Measurements from ENCODE around the gene PACSIN3. TPM values are rescaled to one million over a fixed set of nuclear protein-coding genes. Genes with fewer than 3 reads are reported as not detected.
A peak's percentile ranks its signal among the peaks of the same experiment; 100 is the strongest.

The PACSIN3 gene
- total RNA-seq, 2 donors from 2014 or later, result 107 to 186 TPM

DNA sequence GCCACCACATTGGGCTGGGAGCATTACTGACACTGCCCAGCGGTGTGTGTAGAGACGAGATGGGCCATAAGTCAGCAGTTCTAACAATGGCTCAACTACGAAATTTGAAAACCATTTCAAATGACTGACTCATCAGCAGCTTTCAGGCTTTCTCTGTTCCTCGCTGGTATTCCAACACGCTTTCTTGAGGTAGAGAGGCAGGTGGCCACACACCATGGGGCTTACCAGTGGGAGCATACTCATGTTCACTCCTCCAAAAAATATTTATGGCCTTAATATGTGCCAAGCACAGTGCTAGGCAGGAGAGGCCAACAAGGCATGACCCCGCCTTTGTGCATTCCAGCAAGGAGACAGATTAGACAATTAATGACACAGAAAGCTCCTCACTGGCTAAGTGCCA is 29.9 kb downstream of the PACSIN3 start:
- TF ChIP-seq, protein P1, sequence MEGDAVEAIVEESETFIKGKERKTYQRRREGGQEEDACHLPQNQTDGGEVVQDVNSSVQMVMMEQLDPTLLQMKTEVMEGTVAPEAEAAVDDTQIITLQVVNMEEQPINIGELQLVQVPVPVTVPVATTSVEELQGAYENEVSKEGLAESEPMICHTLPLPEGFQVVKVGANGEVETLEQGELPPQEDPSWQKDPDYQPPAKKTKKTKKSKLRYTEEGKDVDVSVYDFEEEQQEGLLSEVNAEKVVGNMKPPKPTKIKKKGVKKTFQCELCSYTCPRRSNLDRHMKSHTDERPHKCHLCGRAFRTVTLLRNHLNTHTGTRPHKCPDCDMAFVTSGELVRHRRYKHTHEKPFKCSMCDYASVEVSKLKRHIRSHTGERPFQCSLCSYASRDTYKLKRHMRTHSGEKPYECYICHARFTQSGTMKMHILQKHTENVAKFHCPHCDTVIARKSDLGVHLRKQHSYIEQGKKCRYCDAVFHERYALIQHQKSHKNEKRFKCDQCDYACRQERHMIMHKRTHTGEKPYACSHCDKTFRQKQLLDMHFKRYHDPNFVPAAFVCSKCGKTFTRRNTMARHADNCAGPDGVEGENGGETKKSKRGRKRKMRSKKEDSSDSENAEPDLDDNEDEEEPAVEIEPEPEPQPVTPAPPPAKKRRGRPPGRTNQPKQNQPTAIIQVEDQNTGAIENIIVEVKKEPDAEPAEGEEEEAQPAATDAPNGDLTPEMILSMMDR (IDR thresholded peaks at IDR 0.05), result no peak
- no peaks in the 10 kb centered on the region for H3K27me3 ChIP-seq
- no peaks in the 10 kb centered on the region for H3K9me3 ChIP-seq
- no peak for DNase-seq (ENCODE audit: low spot score)
- H3K36me3 ChIP-seq, result no peaks in the 10 kb centered on the region
- peaks cover 0 to 16% of the 10 kb centered on the region in 2 donors for H3K4me1 ChIP-seq
- no peak overlapping the region for H3K4me3 ChIP-seq
- H3K27ac ChIP-seq, result no peak overlapping the region

DNA sequence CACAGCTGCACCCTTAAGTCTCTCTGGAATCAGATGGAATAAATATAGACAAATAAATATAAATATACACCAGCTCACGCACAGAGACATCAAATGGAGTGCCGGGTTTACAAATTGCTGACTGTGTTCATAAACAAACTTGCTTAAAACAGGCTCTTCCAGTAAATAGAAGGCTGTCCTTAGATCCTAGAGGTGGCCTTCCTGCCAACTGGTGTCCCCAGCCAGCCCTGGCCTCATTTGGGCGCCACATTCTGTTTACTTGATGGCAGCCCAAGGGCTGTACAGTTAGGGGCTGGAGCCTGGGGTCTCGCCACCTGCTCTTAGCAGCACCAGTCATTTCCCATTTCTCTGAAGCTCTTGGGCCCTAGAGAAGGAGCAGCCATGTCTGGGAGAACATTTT is 30.4 kb downstream of the PACSIN3 start:
- peaks cover 0 to 11% of the 10 kb centered on the region in 2 donors for H3K4me1 ChIP-seq
- H3K27ac ChIP-seq, result no peak overlapping the region
- TF ChIP-seq, protein P1 (IDR thresholded peaks at IDR 0.05), result no peak
- no peaks in the 10 kb centered on the region for H3K36me3 ChIP-seq
- no peaks in the 10 kb centered on the region for H3K9me3 ChIP-seq
- H3K4me3 ChIP-seq, result no peak overlapping the region
- no peaks in the 10 kb centered on the region for H3K27me3 ChIP-seq
- no peak for DNase-seq (ENCODE audit: low spot score)

- Histone ChIP-seq H3K27me3 (no peaks in the 10 kb centered on the region), H3K9me3 (no peaks in the 10 kb centered on the region), H3K4me1 (peaks cover 0 to 10% of the 10 kb centered on the region in 2 donors), H3K4me3 (no peak overlapping the region), H3K36me3 (no peaks in the 10 kb centered on the region), H3K27ac (no peak overlapping the region)
- TF ChIP-seq, protein P1 (IDR thresholded peaks at IDR 0.05), result no peak
- DNase-seq (ENCODE audit: low spot score), result no peak
These were observed 31.3 kb downstream of the PACSIN3 start for GRCh38 chr11:47154616-47155570.

GRCh38 chr11:47152953-47153950 is 33.0 kb downstream of the PACSIN3 start:
- no peaks in the 10 kb centered on the region for H3K9me3 ChIP-seq
- no peaks in the 10 kb centered on the region for H3K36me3 ChIP-seq
- peaks cover 0 to 24% of the 10 kb centered on the region in 2 donors for H3K4me1 ChIP-seq
- TF ChIP-seq, protein P1 (IDR thresholded peaks at IDR 0.05), result peak; percentile 96 to 97
- H3K27ac ChIP-seq, result no peak overlapping the region
- DNase-seq (ENCODE audit: low spot score), result peak; percentile 87
- no peak overlapping the region for H3K4me3 ChIP-seq
- no peaks in the 10 kb centered on the region for H3K27me3 ChIP-seq

DNA sequence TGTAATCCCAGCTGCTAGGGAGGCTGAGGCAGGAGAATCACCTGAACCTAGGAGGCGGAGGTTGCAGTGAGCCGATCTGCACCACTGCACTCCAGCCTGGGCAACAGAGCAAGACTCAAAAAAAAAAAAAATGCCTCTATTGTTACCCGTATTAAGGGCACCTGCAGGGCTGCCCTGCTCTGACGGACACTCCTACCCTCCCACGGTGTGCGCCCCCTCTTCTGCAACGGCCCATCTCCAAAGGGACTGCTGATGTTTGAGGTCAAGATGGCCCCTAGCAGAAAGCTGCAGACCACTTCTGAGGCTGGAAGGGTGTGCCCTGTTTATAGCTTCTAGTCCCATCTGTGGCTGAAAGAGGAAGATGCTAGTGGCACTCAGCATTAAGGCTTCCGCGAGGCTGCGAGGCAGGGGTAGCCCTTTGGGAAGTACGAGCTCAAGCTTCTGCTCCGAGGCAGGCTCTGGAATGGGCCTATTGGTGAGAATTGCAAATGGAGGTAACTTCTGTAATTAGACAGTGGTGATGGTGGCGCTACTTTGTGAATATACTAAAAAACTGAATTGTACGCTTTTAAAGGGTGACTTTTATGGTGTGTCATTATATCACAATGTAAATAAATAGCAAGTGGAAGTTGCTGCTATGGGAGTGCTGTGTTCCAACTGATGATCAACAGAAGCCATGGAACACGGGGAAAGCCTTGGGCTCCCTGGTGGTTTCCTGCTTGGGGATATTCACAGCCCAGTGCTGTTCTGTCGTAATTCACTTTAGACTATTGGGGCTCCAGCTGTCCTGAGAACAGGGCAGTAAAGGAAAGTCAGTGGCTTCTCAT is 33.9 kb downstream of the PACSIN3 start:
- H3K9me3 ChIP-seq, result no peaks in the 10 kb centered on the region
- peaks cover 0 to 28% of the 10 kb centered on the region in 2 donors for H3K4me1 ChIP-seq
- no peak for DNase-seq (ENCODE audit: low spot score)
- TF ChIP-seq, protein P1 (IDR thresholded peaks at IDR 0.05), result no peak
- H3K27me3 ChIP-seq, result no peaks in the 10 kb centered on the region
- no peaks in the 10 kb centered on the region for H3K36me3 ChIP-seq
- H3K4me3 ChIP-seq, result no peak overlapping the region
- no peak overlapping the region for H3K27ac ChIP-seq

All from right atrium auricular region (tissue), 2 donors.